Erythroblast (primary cell): ENCODE data around the gene EPB41L4B.

ENCODE experiments used
- GATA1 ChIP-seq: IDR thresholded peaks from 2 replicates; pipeline ENCODE4 v1.6.1; 2011; ENCODE audit warnings: low read depth, mild to moderate bottlenecking, control low read depth, low read length, moderate library complexity
- POLR2A ChIP-seq: IDR thresholded peaks from 2 replicates; pipeline ENCODE4 v1.6.1; 2011; ENCODE audit warnings: mild to moderate bottlenecking, low read length

GRCh38 chr9:109166771-109167601, 153.9 kb downstream of the EPB41L4B start, which contains the start of gene FRRS1L:
- TF ChIP-seq POLR2A = no peak
- TF ChIP-seq GATA1 = no peak
